Kidney epithelial cell (primary cell): ENCODE data around the gene SYCE1L. TPM values are rescaled to one million over a fixed set of nuclear protein-coding genes. Genes with fewer than 3 reads are reported as not detected.

ENCODE experiments used
- DNase-seq: peaks from one replicate; pipeline ENCODE4 v3.0.0-alpha.2; 2010; ENCODE audit warnings: low read depth
- H3K27me3 ChIP-seq: 2 replicates; pipeline ENCODE4 v1.6.0; 2011; ENCODE audit warnings: low read length; ENCODE audit not compliant: control insufficient read depth, insufficient read depth
- H3K36me3 ChIP-seq: 2 replicates; pipeline ENCODE4 v1.5.1; 2011; ENCODE audit warnings: low read length; ENCODE audit not compliant: control insufficient read depth, insufficient read depth
- H3K4me3 ChIP-seq: 2 replicates; pipeline ENCODE4 v1.5.1; 2011; ENCODE audit warnings: low read depth, mild to moderate bottlenecking, control low read depth, low read length
- CTCF ChIP-seq: IDR thresholded peaks from 2 replicates; pipeline ENCODE4 v1.5.1; 2011; ENCODE audit warnings: mild to moderate bottlenecking, moderate library complexity, low read length, control low read depth, inconsistent platforms; ENCODE audit not compliant: insufficient read depth, poor library complexity, severe bottlenecking
- total RNA-seq: library from RNA; depleted of rRNA; stranded (reverse); fragments of >200 nt; gene quantifications from 2 replicates; pipeline ENCODE4 v1.2.3, GENCODE V29; 2015

SYCE1L gene
- total RNA-seq, 1 donor from 2014 or later, result 7.5 TPM

DNA sequence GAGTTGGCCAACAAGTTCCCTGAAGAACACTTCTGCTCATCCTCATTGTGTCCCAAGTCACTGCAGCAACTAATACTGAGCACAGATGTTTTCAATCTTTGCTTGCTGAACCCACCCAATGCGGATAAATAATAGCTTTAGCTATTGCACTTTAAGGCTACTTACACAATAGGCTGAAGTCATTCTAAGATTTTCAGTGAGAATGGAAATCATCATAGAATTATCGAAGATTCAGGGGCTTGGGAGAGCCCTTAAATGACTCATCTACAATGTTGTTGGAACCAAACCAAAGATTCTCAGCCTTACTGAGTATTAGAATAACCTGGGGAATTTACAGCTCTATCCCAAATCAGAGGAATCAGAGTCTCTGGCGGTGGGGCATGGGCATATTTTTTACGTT, 51.2 kb downstream of the SYCE1L start:
- no peak for DNase-seq
- no peak for TF ChIP-seq CTCF
- Histone ChIP-seq H3K36me3 (no peaks in the 10 kb centered on the region), H3K4me3 (no peak overlapping the region), H3K27me3 (no peaks in the 10 kb centered on the region)

Other genes starting within 250 kb of the SYCE1L start
- 30.0 and 57.1 TPM in 2 replicates for gene MON1B, start 8.2 kb upstream of the SYCE1L start, total RNA-seq
- gene ADAMTS18, start 235.6 kb downstream of the SYCE1L start, total RNA-seq, result 0.75 and 2.0 TPM in 2 replicates